ENCODE measurements around the gene DST.
"Not testable (repeated sequence)": the region's sequence is repeated elsewhere in the genome, so short reads cannot be mapped to it uniquely, and the experiment has no call there.

GRCh38 chr6:56496650-56497049, 146.0 kb downstream of the DST start:
- TF ChIP-seq, protein P1, sequence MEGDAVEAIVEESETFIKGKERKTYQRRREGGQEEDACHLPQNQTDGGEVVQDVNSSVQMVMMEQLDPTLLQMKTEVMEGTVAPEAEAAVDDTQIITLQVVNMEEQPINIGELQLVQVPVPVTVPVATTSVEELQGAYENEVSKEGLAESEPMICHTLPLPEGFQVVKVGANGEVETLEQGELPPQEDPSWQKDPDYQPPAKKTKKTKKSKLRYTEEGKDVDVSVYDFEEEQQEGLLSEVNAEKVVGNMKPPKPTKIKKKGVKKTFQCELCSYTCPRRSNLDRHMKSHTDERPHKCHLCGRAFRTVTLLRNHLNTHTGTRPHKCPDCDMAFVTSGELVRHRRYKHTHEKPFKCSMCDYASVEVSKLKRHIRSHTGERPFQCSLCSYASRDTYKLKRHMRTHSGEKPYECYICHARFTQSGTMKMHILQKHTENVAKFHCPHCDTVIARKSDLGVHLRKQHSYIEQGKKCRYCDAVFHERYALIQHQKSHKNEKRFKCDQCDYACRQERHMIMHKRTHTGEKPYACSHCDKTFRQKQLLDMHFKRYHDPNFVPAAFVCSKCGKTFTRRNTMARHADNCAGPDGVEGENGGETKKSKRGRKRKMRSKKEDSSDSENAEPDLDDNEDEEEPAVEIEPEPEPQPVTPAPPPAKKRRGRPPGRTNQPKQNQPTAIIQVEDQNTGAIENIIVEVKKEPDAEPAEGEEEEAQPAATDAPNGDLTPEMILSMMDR (IDR thresholded peaks at IDR 0.05) = not testable (repeated sequence)
- TF ChIP-seq EP300 (IDR thresholded peaks at IDR 0.05) = not testable (repeated sequence)

Measured in tibial nerve (tissue), 4 donors.